GM10248 (cell line): ENCODE measurements around the gene IRF1.

Experiments
- CTCF ChIA-PET: fragments of 300-600 bp; sonication (Branson Sonifier 250); formaldehyde crosslinking; extraction: SDS; loops from one replicate; lab custom pipeline; 2021; ENCODE audit warnings: antibody characterized with exemption; lab: Yijun Ruan, JAX
- POLR2A ChIA-PET: fragments of 350-650 bp; sonication (Branson Sonifier 250); formaldehyde crosslinking; extraction: SDS; loops from one replicate; lab custom pipeline; 2020; ENCODE audit warnings: antibody characterized with exemption; lab: Yijun Ruan, JAX
- DNase-seq: peaks from one replicate; pipeline ENCODE4 v3.0.0; 2012; ENCODE audit errors: extremely low spot score
- TF ChIP-seq, protein P1 (sequence below): IDR thresholded peaks from 2 replicates; pipeline ENCODE4 v1.5.1; 2012; ENCODE audit warnings: mild to moderate bottlenecking, low read depth; ENCODE audit errors: extremely low read depth, missing control alignments, control extremely low read depth

The IRF1 gene

DNA sequence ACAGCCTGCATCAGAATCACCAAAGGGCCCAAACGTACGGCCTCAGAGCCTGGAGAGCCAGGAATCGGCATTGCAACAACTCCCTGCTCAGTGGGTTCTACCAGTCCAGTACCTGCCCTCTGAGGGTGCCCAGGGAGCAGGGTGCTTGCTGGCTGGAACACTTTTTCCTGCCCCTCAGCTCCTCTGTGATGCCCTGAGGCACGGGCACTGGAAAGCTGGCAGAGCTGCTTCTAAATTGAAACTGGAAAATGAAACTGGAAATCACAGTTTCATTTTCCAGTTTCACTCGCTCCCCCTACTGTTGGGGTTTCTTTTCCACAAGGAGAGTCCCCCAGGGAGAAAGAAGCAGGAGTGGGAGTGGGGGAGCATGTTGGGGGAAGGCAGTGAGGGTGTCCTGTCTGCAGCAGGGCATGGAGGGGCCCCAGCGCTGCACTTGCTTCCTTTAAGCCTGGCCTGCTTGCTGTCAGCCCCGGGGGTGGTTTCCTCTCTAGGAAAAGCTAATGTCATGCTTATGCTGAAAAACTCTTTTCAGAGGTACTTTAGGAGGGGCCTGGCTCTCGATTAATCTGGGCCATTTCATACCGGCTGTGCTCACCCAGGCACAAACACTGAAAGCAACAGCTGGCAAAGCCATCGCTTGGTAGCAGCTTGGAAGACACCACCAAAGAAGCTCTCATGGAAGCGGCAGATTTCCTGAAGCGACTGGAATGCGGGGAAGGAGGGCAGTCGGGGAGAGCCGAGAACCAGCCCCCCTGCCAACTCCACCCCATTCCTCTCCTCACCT is 26.2 kb downstream of the IRF1 start:
- TF ChIP-seq, protein P1, sequence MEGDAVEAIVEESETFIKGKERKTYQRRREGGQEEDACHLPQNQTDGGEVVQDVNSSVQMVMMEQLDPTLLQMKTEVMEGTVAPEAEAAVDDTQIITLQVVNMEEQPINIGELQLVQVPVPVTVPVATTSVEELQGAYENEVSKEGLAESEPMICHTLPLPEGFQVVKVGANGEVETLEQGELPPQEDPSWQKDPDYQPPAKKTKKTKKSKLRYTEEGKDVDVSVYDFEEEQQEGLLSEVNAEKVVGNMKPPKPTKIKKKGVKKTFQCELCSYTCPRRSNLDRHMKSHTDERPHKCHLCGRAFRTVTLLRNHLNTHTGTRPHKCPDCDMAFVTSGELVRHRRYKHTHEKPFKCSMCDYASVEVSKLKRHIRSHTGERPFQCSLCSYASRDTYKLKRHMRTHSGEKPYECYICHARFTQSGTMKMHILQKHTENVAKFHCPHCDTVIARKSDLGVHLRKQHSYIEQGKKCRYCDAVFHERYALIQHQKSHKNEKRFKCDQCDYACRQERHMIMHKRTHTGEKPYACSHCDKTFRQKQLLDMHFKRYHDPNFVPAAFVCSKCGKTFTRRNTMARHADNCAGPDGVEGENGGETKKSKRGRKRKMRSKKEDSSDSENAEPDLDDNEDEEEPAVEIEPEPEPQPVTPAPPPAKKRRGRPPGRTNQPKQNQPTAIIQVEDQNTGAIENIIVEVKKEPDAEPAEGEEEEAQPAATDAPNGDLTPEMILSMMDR = no peak
- DNase-seq = no peak
- CTCF ChIA-PET = interaction anchor here (0.6 to 7.0 kb wide), 17 partner anchors 8 to 63 kb away, joined by 3 to 64 read pairs (median 4); partner anchors contain the start of gene IRF1
- POLR2A ChIA-PET = interaction anchor here (1.3 to 4.4 kb wide), 3 partner anchors 14 to 38 kb away, joined by 4 to 52 read pairs (median 38); partner anchors contain the start of gene IRF1

DNA sequence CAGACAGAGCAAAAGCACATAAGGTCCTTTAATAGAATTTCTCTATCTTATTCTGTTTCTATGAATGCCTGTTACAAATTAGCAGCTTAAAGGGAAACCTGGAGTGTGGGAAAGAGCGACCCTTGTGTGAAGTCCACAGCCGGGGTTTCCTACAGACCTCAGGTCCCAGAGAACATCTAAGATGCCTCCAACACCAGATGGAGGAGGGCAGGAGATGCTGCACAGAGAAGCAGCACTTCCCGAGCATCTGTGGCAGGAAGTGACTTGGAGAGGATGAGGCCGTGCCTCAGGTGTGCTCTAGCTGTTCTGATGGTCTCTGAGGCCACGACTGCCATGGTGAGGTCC is 26.8 kb downstream of the IRF1 start:
- CTCF ChIA-PET = interaction anchor here (0.6 to 7.0 kb wide), 12 partner anchors 7 to 43 kb away, joined by 3 to 64 read pairs (median 4); no protein-coding TSS in a partner anchor
- POLR2A ChIA-PET = interaction anchor here (1.3 to 4.4 kb wide), 3 partner anchors 15 to 37 kb away, joined by 4 to 52 read pairs (median 38); partner anchors contain the start of gene IRF1
- TF ChIP-seq, protein P1 = no peak
- DNase-seq = no peak

DNA sequence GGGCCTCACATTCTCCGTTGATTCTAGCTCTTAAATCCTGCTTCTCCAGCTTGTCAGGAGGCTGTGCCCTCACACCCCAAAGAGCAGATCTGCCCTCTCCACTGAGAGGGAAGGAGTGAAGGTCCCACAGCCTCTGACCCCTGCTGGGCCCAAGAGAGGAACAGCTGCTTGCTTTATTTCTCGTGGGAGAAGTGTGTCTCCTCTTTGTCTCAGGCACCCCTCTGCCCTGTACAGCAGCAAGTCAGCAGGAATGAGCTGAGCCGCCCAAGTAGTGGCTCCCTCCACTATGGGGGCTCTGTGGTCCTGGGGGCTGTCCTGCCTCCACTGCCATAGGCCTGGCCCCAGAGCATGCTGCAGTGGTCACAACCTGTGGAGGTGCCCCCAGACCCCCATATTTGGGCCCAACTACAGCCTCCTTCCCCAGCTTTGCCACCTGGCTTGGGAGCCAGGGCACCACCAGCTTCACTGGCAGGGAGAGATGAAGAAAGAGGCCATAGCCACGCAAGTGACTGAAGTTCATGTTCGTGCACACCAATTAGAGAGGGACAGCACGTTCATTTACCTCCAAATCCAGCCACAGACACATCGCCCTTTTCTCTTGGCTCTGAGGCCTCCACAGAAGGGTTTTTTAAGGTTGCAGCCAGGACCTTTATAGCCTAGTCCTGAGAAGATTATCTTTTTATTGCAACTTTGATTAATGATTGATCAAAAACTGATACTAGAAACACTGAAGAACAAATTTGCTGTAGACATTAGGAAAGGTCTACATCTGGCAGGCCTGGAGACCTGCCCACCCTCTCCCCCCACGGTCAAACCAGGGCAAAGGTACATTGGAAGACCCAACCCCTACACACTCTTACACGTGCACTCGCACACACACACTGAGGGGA is 27.5 kb downstream of the IRF1 start:
- DNase-seq = no peak
- CTCF ChIA-PET = interaction anchor here (1.0 to 7.0 kb wide), 10 partner anchors 7 to 43 kb away, joined by 3 to 64 read pairs (median 4); no protein-coding TSS in a partner anchor
- TF ChIP-seq, protein P1 = no peak
- POLR2A ChIA-PET = interaction anchor here (1.2 kb wide), 1 partner anchor 15 kb away, joined by 6 read pairs; no protein-coding TSS in a partner anchor

DNA sequence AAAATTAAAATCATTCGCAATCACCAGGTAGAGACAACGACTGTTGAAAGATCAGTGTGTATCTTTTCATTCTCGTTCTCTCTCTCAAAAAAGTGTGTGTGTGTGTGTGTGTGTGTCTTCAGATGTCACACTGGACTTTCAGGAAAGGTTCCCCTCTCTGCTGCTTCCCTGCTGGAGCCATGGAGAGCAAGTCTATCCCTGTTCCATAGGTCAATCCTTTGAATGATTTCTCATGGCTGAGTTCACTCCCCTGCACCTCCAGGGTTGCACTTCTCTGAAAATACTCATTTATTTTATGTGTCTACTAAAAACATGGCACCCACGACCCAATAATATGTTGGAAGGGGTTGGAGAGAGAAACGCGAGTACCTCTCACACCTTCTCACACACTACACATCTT is 28.2 kb downstream of the IRF1 start:
- ChIA-PET CTCF (interaction anchor here (1.2 to 2.9 kb wide), 3 partner anchors 9 to 42 kb away, joined by 4 to 13 read pairs (median 4); no protein-coding TSS in a partner anchor), POLR2A (interaction anchor here (1.2 kb wide), 1 partner anchor 16 kb away, joined by 6 read pairs; no protein-coding TSS in a partner anchor)
- TF ChIP-seq, protein P1 = no peak
- DNase-seq = no peak

DNA sequence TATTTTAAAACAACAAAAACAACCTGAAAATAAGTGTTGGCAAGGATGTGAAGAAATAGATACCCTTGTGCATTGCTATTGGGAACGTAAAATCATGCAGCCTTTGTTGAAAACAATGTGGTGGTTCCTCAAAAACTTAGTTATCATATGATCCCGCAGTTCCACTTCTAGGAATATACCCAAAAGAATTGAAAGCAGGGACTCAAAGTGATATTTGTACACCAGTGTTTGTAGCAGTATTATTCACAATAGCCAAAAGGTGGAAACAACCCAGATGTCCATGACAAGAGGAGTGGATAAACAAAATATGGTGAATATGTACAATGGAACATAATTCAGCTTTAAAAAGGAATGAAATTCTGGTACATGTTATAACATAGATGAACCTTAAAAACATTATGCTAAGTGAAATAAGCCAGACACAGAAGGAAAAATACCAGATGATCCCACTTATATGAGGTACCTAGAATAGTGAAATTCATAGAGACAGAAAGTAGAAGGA is 29.0 kb downstream of the IRF1 start:
- TF ChIP-seq, protein P1 = no peak
- CTCF ChIA-PET = interaction anchor here (7.0 kb wide), 1 partner anchor 14 kb away, joined by 40 read pairs; no protein-coding TSS in a partner anchor

More for the DNA sequence above, 29.0 kb downstream of the IRF1 start:
- no peak for DNase-seq
- POLR2A ChIA-PET = interaction anchor here (1.2 kb wide), 1 partner anchor 17 kb away, joined by 6 read pairs; no protein-coding TSS in a partner anchor
